Fibroblast of lung (primary cell): ENCODE measurements around the gene POLR2M.

ENCODE experiments used
- EZH2 ChIP-seq: IDR thresholded peaks from 2 replicates; pipeline ENCODE4 v1.5.1; 2012; ENCODE audit warnings: low read length, control low read depth, mild to moderate bottlenecking; ENCODE audit errors: missing control alignments
- TF ChIP-seq, protein P1 (sequence below), 2 donors: IDR thresholded peaks in 1 of 2; conservative IDR thresholded peaks in 1 of 2; 1 replicate in 1 of 2; 2 replicates in 1 of 2; pipeline ENCODE4 v1.5.1; 2011 to 2012; ENCODE audit warnings: low read length in 2 of 2, control low read depth in 1 of 2, inconsistent platforms in 1 of 2, low read depth in 1 of 2, mild to moderate bottlenecking in 1 of 2

DNA sequence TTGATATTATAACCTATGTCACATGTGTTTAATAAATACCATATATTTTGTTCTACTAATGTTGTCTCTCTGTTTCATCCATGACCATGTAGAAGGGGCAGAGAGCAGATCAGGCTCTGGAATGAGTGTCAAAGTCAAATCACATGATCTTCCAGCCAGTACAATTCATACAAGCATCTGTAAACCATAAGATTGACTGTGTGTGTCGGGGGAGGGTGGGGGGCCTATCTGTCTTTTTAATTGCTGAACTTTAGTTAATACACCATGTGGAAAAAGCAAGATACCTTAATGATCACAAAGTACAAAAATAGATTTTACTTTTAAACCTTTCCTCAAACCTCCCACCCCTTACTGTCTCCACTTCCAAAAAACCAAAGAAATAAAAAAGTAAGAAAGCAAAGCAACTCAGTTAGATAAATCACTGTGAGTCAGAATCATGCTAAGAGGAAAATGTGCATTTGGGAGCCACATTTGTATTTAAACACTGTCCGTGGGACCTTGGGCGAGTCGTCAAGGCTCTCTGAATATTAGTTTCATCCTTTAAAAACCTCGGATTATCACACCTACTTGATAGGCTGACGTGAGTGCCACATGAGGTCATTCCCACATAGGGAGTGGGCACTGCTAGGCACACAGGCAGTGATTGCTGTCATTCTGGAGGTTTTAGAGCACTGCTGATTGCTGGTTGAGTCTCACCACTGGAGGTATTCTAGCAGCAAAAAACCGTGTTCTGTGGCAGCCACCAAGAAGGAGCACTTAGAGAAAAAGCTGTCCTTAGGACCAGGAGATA is 21.0 kb upstream of the POLR2M start:
- TF ChIP-seq, protein P1, sequence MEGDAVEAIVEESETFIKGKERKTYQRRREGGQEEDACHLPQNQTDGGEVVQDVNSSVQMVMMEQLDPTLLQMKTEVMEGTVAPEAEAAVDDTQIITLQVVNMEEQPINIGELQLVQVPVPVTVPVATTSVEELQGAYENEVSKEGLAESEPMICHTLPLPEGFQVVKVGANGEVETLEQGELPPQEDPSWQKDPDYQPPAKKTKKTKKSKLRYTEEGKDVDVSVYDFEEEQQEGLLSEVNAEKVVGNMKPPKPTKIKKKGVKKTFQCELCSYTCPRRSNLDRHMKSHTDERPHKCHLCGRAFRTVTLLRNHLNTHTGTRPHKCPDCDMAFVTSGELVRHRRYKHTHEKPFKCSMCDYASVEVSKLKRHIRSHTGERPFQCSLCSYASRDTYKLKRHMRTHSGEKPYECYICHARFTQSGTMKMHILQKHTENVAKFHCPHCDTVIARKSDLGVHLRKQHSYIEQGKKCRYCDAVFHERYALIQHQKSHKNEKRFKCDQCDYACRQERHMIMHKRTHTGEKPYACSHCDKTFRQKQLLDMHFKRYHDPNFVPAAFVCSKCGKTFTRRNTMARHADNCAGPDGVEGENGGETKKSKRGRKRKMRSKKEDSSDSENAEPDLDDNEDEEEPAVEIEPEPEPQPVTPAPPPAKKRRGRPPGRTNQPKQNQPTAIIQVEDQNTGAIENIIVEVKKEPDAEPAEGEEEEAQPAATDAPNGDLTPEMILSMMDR (conservative IDR thresholded peaks at IDR 0.05 in 1 of 2, IDR thresholded peaks at IDR 0.05 in 1 of 2; ENCODE audit: low read depth in 1 of 2, low read length in 2 of 2), result no peak
- TF ChIP-seq EZH2, result no peak
